ENCODE measurements around the gene BTNL8.
"Not testable (repeated sequence)": the region's sequence is repeated elsewhere in the genome, so short reads cannot be mapped to it uniquely, and the experiment has no call there.

Gene BTNL8

DNA sequence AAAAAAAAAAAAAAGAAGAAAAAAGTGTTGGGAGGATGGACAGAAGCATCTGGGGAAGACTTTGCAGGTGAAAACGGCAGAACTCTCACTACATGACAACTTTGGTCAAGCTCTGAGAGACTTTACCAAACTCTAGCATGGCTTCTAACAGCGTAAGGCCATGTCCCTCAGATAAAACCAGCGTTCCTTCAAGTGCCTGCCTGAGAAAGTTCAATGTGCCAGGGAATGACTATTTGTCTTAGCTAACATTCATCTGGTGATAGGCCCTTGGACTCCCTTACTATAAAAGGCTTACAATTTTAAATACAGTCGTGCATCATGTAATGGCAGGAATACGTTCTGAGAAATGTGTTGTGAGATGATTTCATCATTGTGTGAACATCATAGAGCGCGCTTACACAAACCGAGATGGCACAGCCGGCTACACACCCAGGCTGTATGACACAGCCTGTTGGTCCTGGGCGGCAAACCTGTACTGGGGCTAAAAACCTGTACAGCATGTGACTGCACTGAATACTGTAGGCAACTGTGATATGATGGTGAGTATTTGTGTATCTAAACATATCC lies 23.0 kb upstream of the BTNL8 start:
- no peaks in the 10 kb centered on the region for H3K27me3 ChIP-seq (ENCODE audit: control insufficient read depth, low read length)
- no peaks in the 10 kb centered on the region for H3F3A ChIP-seq (ENCODE audit: control insufficient read depth, insufficient read depth)
- H3K9me2 ChIP-seq (replicated peaks; ENCODE audit: control insufficient read depth, low read length): no peaks in the 10 kb centered on the region
- no peak overlapping the region for H3K4me3 ChIP-seq (ENCODE audit: low read length)
- H3K9me3 ChIP-seq (ENCODE audit: control insufficient read depth, insufficient read depth, low read length): no peaks in the 10 kb centered on the region
- TF ChIP-seq EZH2phosphoT487 (IDR thresholded peaks at IDR 0.05; ENCODE audit: borderline replicate concordance, low read length): no peak
- TF ChIP-seq, protein P1, sequence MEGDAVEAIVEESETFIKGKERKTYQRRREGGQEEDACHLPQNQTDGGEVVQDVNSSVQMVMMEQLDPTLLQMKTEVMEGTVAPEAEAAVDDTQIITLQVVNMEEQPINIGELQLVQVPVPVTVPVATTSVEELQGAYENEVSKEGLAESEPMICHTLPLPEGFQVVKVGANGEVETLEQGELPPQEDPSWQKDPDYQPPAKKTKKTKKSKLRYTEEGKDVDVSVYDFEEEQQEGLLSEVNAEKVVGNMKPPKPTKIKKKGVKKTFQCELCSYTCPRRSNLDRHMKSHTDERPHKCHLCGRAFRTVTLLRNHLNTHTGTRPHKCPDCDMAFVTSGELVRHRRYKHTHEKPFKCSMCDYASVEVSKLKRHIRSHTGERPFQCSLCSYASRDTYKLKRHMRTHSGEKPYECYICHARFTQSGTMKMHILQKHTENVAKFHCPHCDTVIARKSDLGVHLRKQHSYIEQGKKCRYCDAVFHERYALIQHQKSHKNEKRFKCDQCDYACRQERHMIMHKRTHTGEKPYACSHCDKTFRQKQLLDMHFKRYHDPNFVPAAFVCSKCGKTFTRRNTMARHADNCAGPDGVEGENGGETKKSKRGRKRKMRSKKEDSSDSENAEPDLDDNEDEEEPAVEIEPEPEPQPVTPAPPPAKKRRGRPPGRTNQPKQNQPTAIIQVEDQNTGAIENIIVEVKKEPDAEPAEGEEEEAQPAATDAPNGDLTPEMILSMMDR (IDR thresholded peaks at IDR 0.05; ENCODE audit: low read depth, low read length, poor library complexity, severe bottlenecking): no peak
- H3K27ac ChIP-seq (ENCODE audit: low read depth, low read length): no peak overlapping the region
- H3K36me3 ChIP-seq (ENCODE audit: control insufficient read depth, low read length): no peaks in the 10 kb centered on the region
- H3K4me1 ChIP-seq (ENCODE audit: control insufficient read depth, low read length): peaks cover 6% of the 10 kb centered on the region
- H4K20me1 ChIP-seq (ENCODE audit: control insufficient read depth, insufficient read depth, low read depth, low read length): no peaks in the 10 kb centered on the region
- H3K4me2 ChIP-seq (ENCODE audit: low read length): no peak overlapping the region
- no peaks in the 10 kb centered on the region for H3K79me2 ChIP-seq (ENCODE audit: control insufficient read depth, low read length)

GRCh38 chr5:180885845-180886529 lies 13.0 kb upstream of the BTNL8 start:
- H3K27me3 ChIP-seq (ENCODE audit: control insufficient read depth, low read length); H3K27ac ChIP-seq (ENCODE audit: low read depth, low read length); H3K9me2 ChIP-seq (replicated peaks; ENCODE audit: control insufficient read depth, low read length); H3K79me2 ChIP-seq (ENCODE audit: control insufficient read depth, low read length); H3F3A ChIP-seq (ENCODE audit: control insufficient read depth, insufficient read depth); H3K4me2 ChIP-seq (ENCODE audit: low read length); H3K36me3 ChIP-seq (ENCODE audit: control insufficient read depth, low read length); H3K9me3 ChIP-seq (ENCODE audit: control insufficient read depth, insufficient read depth, low read length); H4K20me1 ChIP-seq (ENCODE audit: control insufficient read depth, insufficient read depth, low read depth, low read length); H3K4me1 ChIP-seq (ENCODE audit: control insufficient read depth, low read length); H3K4me3 ChIP-seq (ENCODE audit: low read length): not testable (repeated sequence)

- no peaks in the 10 kb centered on the region for H3F3A ChIP-seq (ENCODE audit: control insufficient read depth, insufficient read depth)
- no peaks in the 10 kb centered on the region for H3K4me1 ChIP-seq (ENCODE audit: control insufficient read depth, low read length)
- H3K79me2 ChIP-seq (ENCODE audit: control insufficient read depth, low read length): no peaks in the 10 kb centered on the region
- H3K36me3 ChIP-seq (ENCODE audit: control insufficient read depth, low read length): no peaks in the 10 kb centered on the region
- H3K4me3 ChIP-seq (ENCODE audit: low read length): no peak overlapping the region
- H3K27me3 ChIP-seq (ENCODE audit: control insufficient read depth, low read length): no peaks in the 10 kb centered on the region
- H3K4me2 ChIP-seq (ENCODE audit: low read length): no peak overlapping the region
- no peak for TF ChIP-seq EZH2phosphoT487 (IDR thresholded peaks at IDR 0.05; ENCODE audit: borderline replicate concordance, low read length)
- TF ChIP-seq, protein P1 (IDR thresholded peaks at IDR 0.05; ENCODE audit: low read depth, low read length, poor library complexity, severe bottlenecking): no peak
- H3K9me3 ChIP-seq (ENCODE audit: control insufficient read depth, insufficient read depth, low read length): no peaks in the 10 kb centered on the region
- H4K20me1 ChIP-seq (ENCODE audit: control insufficient read depth, insufficient read depth, low read depth, low read length): no peaks in the 10 kb centered on the region
- no peaks in the 10 kb centered on the region for H3K9me2 ChIP-seq (replicated peaks; ENCODE audit: control insufficient read depth, low read length)
- H3K27ac ChIP-seq (ENCODE audit: low read depth, low read length): no peak overlapping the region
Observed at GRCh38 chr5:180889381-180889780, 9.6 kb upstream of the BTNL8 start.

DNA sequence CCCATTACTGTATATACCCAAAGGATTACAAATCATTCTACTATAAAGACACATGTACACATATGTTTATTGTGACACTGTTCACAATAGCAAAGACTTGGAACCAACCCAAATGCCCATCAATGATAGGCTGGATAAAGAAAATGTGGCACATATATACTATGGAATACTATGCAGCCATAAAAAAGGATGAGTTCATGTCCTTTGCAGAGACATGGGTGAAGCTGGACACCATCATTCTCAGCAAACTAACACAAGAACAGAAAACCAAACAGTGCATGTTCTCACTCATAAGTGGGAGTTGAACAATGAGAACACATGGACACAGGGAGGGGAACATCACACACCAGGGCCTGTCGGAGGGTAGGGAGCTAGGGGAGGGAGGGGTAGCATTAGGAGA lies 3.6 kb upstream of the BTNL8 start:
- H3K9me2 ChIP-seq (replicated peaks; ENCODE audit: control insufficient read depth, low read length); H3K79me2 ChIP-seq (ENCODE audit: control insufficient read depth, low read length); H3K9me3 ChIP-seq (ENCODE audit: control insufficient read depth, insufficient read depth, low read length); H3F3A ChIP-seq (ENCODE audit: control insufficient read depth, insufficient read depth); H3K27me3 ChIP-seq (ENCODE audit: control insufficient read depth, low read length); H3K27ac ChIP-seq (ENCODE audit: low read depth, low read length); H3K36me3 ChIP-seq (ENCODE audit: control insufficient read depth, low read length); H3K4me3 ChIP-seq (ENCODE audit: low read length); H4K20me1 ChIP-seq (ENCODE audit: control insufficient read depth, insufficient read depth, low read depth, low read length); H3K4me1 ChIP-seq (ENCODE audit: control insufficient read depth, low read length); H3K4me2 ChIP-seq (ENCODE audit: low read length): not testable (repeated sequence)
